ENCODE results near the gene PTPRQ.

Gene PTPRQ

DNA sequence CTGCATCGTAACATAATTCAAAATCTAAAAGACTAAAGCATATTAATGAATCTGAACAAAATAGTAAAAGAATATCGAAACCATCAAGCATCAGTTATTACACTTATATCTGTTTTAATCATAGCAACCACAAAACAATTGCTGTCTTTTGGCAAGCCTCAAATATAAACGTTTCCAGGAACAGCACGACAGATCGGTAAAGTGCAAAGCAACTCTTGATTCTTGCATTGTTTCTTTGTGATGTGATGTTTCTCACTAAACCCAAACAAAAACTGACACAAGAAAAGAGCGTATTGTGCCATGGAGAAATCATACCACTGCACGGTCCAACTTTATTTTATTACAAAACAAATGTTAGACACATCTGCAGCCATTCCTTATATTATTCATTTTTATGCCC, 254.2 kb downstream of the PTPRQ start:
- no peak overlapping the region for H2AFZ ChIP-seq (ENCODE audit: low read depth, low read length)
- no peaks in the 10 kb centered on the region for H4K20me1 ChIP-seq (ENCODE audit: insufficient read depth, low read length)
- no peaks in the 10 kb centered on the region for H3K9me3 ChIP-seq (ENCODE audit: insufficient read depth, low read length, severe bottlenecking)

GRCh38 chr12:80698847-80699542, 255.0 kb downstream of the PTPRQ start:
- no peak for ATAC-seq (ENCODE audit: insufficient read depth, low read depth)
- Histone ChIP-seq H3K4me1 (ENCODE audit: insufficient read depth, low read length) (no peaks in the 10 kb centered on the region), H3K9me3 (ENCODE audit: insufficient read depth, low read length, severe bottlenecking) (no peaks in the 10 kb centered on the region), H3K36me3 (ENCODE audit: insufficient read depth, low read length) (no peaks in the 10 kb centered on the region), H3K27ac (ENCODE audit: low read length) (no peak overlapping the region), H3K79me2 (ENCODE audit: insufficient read depth, low read length) (no peaks in the 10 kb centered on the region), H3K27me3 (ENCODE audit: insufficient read depth, low read length, poor library complexity) (no peaks in the 10 kb centered on the region), H3K4me2 (ENCODE audit: insufficient read depth, low read length) (no peak overlapping the region), H3K9ac (ENCODE audit: low read depth, low read length) (no peak overlapping the region), H4K20me1 (ENCODE audit: insufficient read depth, low read length) (no peaks in the 10 kb centered on the region), H3K4me3 (ENCODE audit: low read depth in 1 of 2, low read length in 2 of 2) (no peak overlapping the region), H2AFZ (ENCODE audit: low read depth, low read length) (no peak overlapping the region)
- DNase-seq = no peak
- TF ChIP-seq EZH2 (IDR thresholded peaks at IDR 0.05; ENCODE audit: borderline replicate concordance, low read depth, low read length, severe bottlenecking) (no peak), CTCF (IDR thresholded peaks at IDR 0.05; ENCODE audit: borderline replicate concordance, extremely low read depth, low read length, poor library complexity, severe bottlenecking) (no peak)

More for the DNA sequence above, 254.2 kb downstream of the PTPRQ start:
- Histone ChIP-seq H3K36me3 (ENCODE audit: insufficient read depth, low read length) (no peaks in the 10 kb centered on the region), H3K79me2 (ENCODE audit: insufficient read depth, low read length) (no peaks in the 10 kb centered on the region), H3K4me2 (ENCODE audit: insufficient read depth, low read length) (no peak overlapping the region), H3K27me3 (ENCODE audit: insufficient read depth, low read length, poor library complexity) (no peaks in the 10 kb centered on the region), H3K4me3 (ENCODE audit: low read depth in 1 of 2, low read length in 2 of 2) (no peak overlapping the region), H3K4me1 (ENCODE audit: insufficient read depth, low read length) (no peaks in the 10 kb centered on the region), H3K9ac (ENCODE audit: low read depth, low read length) (no peak overlapping the region), H3K27ac (ENCODE audit: low read length) (no peak overlapping the region)
- DNase-seq (no peak), ATAC-seq (ENCODE audit: insufficient read depth, low read depth) (no peak)
- TF ChIP-seq CTCF (IDR thresholded peaks at IDR 0.05; ENCODE audit: borderline replicate concordance, extremely low read depth, low read length, poor library complexity, severe bottlenecking) (no peak), EZH2 (IDR thresholded peaks at IDR 0.05; ENCODE audit: borderline replicate concordance, low read depth, low read length, severe bottlenecking) (no peak)

GRCh38 chr12:80700327-80700726, 256.3 kb downstream of the PTPRQ start:
- no peak for DNase-seq
- no peak overlapping the region for H3K9ac ChIP-seq (ENCODE audit: low read depth, low read length)
- ATAC-seq (ENCODE audit: insufficient read depth, low read depth) = no peak
- no peaks in the 10 kb centered on the region for H3K79me2 ChIP-seq (ENCODE audit: insufficient read depth, low read length)
- TF ChIP-seq EZH2 (IDR thresholded peaks at IDR 0.05; ENCODE audit: borderline replicate concordance, low read depth, low read length, severe bottlenecking) (no peak), CTCF (IDR thresholded peaks at IDR 0.05; ENCODE audit: borderline replicate concordance, extremely low read depth, low read length, poor library complexity, severe bottlenecking) (no peak)
- no peaks in the 10 kb centered on the region for H3K36me3 ChIP-seq (ENCODE audit: insufficient read depth, low read length)
- no peaks in the 10 kb centered on the region for H4K20me1 ChIP-seq (ENCODE audit: insufficient read depth, low read length)
- H3K4me2 ChIP-seq (ENCODE audit: insufficient read depth, low read length) = no peak overlapping the region
- no peaks in the 10 kb centered on the region for H3K9me3 ChIP-seq (ENCODE audit: insufficient read depth, low read length, severe bottlenecking)
- no peak overlapping the region for H2AFZ ChIP-seq (ENCODE audit: low read depth, low read length)
- H3K4me3 ChIP-seq (ENCODE audit: low read depth in 1 of 2, low read length in 2 of 2) = no peak overlapping the region
- no peaks in the 10 kb centered on the region for H3K27me3 ChIP-seq (ENCODE audit: insufficient read depth, low read length, poor library complexity)
- no peaks in the 10 kb centered on the region for H3K4me1 ChIP-seq (ENCODE audit: insufficient read depth, low read length)
- no peak overlapping the region for H3K27ac ChIP-seq (ENCODE audit: low read length)

Measured in DND-41 (cell line).